NB4 (cell line): ENCODE measurements around the gene MUC15.
A peak's percentile ranks its signal among the peaks of the same experiment; 100 is the strongest.
"Not testable (repeated sequence)": the region's sequence is repeated elsewhere in the genome, so short reads cannot be mapped to it uniquely, and the experiment has no call there.

Experiments used
- DNase-seq: peaks from one replicate; pipeline ENCODE4 v3.0.0; 2010; ENCODE audit warnings: low read depth
- H3K4me3 ChIP-seq: one replicate; pipeline ENCODE4 v1.5.1; 2011; ENCODE audit warnings: mild to moderate bottlenecking, low read depth, low read length, moderate library complexity
- CTCF ChIP-seq: IDR thresholded peaks from one replicate; pipeline ENCODE4 v1.5.1; 2012; ENCODE audit warnings: low read depth, low read length
- MAX ChIP-seq: IDR thresholded peaks from 2 replicates; pipeline ENCODE4 v1.6.1; 2011; ENCODE audit warnings: low read depth, low read length
- MYC ChIP-seq: IDR thresholded peaks from 2 replicates; pipeline ENCODE4 v1.6.1; 2011; ENCODE audit warnings: low read depth, low read length
- POLR2A ChIP-seq: IDR thresholded peaks from 2 replicates; pipeline ENCODE4 v1.6.1; 2011; ENCODE audit warnings: mild to moderate bottlenecking; ENCODE audit not compliant: insufficient read length; ENCODE audit errors: extremely low read depth

Gene MUC15

GRCh38 chr11:26608507-26609146 is 36.6 kb upstream of the MUC15 start:
- TF ChIP-seq POLR2A = no peak
- TF ChIP-seq MYC = no peak
- no peak for TF ChIP-seq CTCF
- TF ChIP-seq MAX = no peak
- no peak overlapping the region for H3K4me3 ChIP-seq
- DNase-seq = no peak

GRCh38 chr11:26607725-26608506 is 35.9 kb upstream of the MUC15 start:
- H3K4me3 ChIP-seq = no peak overlapping the region
- TF ChIP-seq MAX = no peak
- TF ChIP-seq POLR2A = no peak
- TF ChIP-seq MYC = no peak
- no peak for TF ChIP-seq CTCF
- DNase-seq = no peak

- H3K4me3 ChIP-seq = no peak overlapping the region
- no peak for DNase-seq
- TF ChIP-seq CTCF (no peak), MAX (no peak), POLR2A (no peak), MYC (no peak)
Measured at GRCh38 chr11:26599876-26600434, 27.9 kb upstream of the MUC15 start.

GRCh38 chr11:26599425-26599824 is 27.4 kb upstream of the MUC15 start:
- no peak for TF ChIP-seq MAX
- TF ChIP-seq MYC = no peak
- no peak for TF ChIP-seq CTCF
- TF ChIP-seq POLR2A = no peak
- no peak for DNase-seq
- H3K4me3 ChIP-seq = no peak overlapping the region

- TF ChIP-seq MAX = no peak
- TF ChIP-seq POLR2A = no peak
- no peak for TF ChIP-seq CTCF
- no peak for TF ChIP-seq MYC
- H3K4me3 ChIP-seq = no peak overlapping the region
- no peak for DNase-seq
Measured at GRCh38 chr11:26597899-26598298, 25.8 kb upstream of the MUC15 start.

- not testable (repeated sequence) for H3K4me3 ChIP-seq, DNase-seq
Measured at GRCh38 chr11:26597049-26597689, 25.1 kb upstream of the MUC15 start.

GRCh38 chr11:26595207-26595865 is 23.3 kb upstream of the MUC15 start:
- H3K4me3 ChIP-seq = not testable (repeated sequence)
- DNase-seq = peak; percentile 39
